Measurements from ENCODE around the gene TMEM72. TPM values are rescaled to one million over a fixed set of nuclear protein-coding genes. Genes with fewer than 3 reads are reported as not detected.

TMEM72 gene
- total and polyA plus RNA-seq, 2 experiments from 2014 or later: not detected

DNA sequence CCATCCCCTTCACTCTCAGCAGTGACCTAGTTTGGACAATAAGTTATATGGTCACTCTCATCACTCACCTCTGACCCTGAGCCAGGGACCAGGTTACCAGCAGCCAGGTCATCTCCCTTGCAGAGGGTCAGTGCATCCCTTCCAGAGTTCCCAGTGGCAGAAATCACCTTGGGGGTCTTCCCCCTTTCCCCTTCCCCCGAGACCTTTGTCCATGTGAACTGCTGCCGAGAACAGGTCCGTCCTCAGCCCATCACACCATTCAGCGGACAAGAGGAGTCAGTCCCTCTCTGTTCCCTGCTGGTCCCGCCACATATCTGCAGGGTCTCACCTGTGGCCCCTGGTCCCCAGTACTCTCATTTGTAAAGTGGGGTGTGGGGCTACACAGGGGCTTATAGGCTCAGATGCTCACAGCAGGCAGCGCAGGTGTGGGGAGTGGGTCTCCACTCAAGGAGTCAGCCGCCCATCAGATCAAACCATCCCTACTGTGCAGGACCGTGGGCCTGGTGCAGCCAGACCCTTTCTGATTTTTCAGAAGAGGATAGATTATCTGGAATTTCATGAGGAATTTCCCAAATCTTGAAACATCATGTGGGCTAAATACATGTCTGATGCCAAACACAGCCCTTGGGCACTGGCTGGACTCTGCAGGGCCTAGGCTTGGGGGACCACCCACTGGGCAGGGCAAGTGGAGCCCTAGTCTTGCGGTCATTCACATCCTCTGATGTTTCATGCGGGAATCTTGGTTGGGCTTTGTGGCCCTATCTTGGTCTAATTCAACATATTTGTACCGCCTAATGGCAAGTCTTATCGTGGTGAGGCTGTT is 61.0 kb downstream of the TMEM72 start:
- Histone ChIP-seq H2AFZ (no peak overlapping the region), H4K20me1 (replicated peaks; ENCODE audit: insufficient read depth) (no peaks in the 10 kb centered on the region), H3K79me2 (replicated peaks; ENCODE audit: insufficient read depth) (no peaks in the 10 kb centered on the region; the same call in 1 of the 2 replicates), H3F3A (replicated peaks; ENCODE audit: low read depth) (no peaks in the 10 kb centered on the region), H3K9me2 (ENCODE audit: insufficient read depth) (no peaks in the 10 kb centered on the region), H3K4me2 (no peak overlapping the region), H3K4me3 (no peak overlapping the region), H3K27ac (ENCODE audit: low read depth) (no peak overlapping the region), H3K36me3 (ENCODE audit: insufficient read depth) (no peaks in the 10 kb centered on the region), H3K4me1 (ENCODE audit: insufficient read depth) (peaks cover 32% of the 10 kb centered on the region), H3K27me3 (ENCODE audit: insufficient read depth) (no peaks in the 10 kb centered on the region)
- TF ChIP-seq POLR2AphosphoS5 (IDR thresholded peaks at IDR 0.05; ENCODE audit: low read depth): no peak
- TF ChIP-seq, protein P1, sequence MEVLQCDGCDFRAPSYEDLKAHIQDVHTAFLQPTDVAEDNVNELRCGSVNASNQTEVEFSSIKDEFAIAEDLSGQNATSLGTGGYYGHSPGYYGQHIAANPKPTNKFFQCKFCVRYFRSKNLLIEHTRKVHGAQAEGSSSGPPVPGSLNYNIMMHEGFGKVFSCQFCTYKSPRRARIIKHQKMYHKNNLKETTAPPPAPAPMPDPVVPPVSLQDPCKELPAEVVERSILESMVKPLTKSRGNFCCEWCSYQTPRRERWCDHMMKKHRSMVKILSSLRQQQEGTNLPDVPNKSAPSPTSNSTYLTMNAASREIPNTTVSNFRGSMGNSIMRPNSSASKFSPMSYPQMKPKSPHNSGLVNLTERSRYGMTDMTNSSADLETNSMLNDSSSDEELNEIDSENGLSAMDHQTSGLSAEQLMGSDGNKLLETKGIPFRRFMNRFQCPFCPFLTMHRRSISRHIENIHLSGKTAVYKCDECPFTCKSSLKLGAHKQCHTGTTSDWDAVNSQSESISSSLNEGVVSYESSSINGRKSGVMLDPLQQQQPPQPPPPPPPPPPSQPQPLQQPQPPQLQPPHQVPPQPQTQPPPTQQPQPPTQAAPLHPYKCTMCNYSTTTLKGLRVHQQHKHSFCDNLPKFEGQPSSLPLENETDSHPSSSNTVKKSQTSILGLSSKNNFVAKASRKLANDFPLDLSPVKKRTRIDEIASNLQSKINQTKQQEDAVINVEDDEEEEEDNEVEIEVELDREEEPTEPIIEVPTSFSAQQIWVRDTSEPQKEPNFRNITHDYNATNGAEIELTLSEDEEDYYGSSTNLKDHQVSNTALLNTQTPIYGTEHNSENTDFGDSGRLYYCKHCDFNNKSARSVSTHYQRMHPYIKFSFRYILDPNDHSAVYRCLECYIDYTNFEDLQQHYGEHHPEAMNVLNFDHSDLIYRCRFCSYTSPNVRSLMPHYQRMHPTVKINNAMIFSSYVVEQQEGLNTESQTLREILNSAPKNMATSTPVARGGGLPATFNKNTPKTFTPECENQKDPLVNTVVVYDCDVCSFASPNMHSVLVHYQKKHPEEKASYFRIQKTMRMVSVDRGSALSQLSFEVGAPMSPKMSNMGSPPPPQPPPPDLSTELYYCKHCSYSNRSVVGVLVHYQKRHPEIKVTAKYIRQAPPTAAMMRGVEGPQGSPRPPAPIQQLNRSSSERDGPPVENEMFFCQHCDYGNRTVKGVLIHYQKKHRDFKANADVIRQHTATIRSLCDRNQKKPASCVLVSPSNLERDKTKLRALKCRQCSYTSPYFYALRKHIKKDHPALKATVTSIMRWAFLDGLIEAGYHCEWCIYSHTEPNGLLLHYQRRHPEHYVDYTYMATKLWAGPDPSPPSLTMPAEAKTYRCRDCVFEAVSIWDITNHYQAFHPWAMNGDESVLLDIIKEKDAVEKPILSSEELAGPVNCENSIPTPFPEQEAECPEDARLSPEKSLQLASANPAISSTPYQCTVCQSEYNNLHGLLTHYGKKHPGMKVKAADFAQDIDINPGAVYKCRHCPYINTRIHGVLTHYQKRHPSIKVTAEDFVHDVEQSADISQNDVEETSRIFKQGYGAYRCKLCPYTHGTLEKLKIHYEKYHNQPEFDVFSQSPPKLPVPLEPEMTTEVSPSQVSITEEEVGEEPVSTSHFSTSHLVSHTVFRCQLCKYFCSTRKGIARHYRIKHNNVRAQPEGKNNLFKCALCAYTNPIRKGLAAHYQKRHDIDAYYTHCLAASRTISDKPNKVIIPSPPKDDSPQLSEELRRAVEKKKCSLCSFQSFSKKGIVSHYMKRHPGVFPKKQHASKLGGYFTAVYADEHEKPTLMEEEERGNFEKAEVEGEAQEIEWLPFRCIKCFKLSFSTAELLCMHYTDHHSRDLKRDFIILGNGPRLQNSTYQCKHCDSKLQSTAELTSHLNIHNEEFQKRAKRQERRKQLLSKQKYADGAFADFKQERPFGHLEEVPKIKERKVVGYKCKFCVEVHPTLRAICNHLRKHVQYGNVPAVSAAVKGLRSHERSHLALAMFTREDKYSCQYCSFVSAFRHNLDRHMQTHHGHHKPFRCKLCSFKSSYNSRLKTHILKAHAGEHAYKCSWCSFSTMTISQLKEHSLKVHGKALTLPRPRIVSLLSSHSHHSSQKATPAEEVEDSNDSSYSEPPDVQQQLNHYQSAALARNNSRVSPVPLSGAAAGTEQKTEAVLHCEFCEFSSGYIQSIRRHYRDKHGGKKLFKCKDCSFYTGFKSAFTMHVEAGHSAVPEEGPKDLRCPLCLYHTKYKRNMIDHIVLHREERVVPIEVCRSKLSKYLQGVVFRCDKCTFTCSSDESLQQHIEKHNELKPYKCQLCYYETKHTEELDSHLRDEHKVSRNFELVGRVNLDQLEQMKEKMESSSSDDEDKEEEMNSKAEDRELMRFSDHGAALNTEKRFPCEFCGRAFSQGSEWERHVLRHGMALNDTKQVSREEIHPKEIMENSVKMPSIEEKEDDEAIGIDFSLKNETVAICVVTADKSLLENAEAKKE (CRISPR knock-in tag; IDR thresholded peaks at IDR 0.05): no peak
- TF ChIP-seq ZNF114 (CRISPR knock-in tag; IDR thresholded peaks at IDR 0.05): no peak
- no peak for TF ChIP-seq JUNB (IDR thresholded peaks at IDR 0.05; ENCODE audit: unreplicated experiment)
- TF ChIP-seq CREB1 (CRISPR knock-in tag; IDR thresholded peaks at IDR 0.05; ENCODE audit: low read depth): no peak
- no peak for TF ChIP-seq STAT1 (IDR thresholded peaks at IDR 0.05; ENCODE audit: unreplicated experiment)
- no peak for TF ChIP-seq EZH2 (IDR thresholded peaks at IDR 0.05; ENCODE audit: low read depth, unreplicated experiment)
- TF ChIP-seq, protein P2, sequence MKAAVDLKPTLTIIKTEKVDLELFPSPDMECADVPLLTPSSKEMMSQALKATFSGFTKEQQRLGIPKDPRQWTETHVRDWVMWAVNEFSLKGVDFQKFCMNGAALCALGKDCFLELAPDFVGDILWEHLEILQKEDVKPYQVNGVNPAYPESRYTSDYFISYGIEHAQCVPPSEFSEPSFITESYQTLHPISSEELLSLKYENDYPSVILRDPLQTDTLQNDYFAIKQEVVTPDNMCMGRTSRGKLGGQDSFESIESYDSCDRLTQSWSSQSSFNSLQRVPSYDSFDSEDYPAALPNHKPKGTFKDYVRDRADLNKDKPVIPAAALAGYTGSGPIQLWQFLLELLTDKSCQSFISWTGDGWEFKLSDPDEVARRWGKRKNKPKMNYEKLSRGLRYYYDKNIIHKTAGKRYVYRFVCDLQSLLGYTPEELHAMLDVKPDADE (IDR thresholded peaks at IDR 0.05): no peak
- TF ChIP-seq, protein P3, sequence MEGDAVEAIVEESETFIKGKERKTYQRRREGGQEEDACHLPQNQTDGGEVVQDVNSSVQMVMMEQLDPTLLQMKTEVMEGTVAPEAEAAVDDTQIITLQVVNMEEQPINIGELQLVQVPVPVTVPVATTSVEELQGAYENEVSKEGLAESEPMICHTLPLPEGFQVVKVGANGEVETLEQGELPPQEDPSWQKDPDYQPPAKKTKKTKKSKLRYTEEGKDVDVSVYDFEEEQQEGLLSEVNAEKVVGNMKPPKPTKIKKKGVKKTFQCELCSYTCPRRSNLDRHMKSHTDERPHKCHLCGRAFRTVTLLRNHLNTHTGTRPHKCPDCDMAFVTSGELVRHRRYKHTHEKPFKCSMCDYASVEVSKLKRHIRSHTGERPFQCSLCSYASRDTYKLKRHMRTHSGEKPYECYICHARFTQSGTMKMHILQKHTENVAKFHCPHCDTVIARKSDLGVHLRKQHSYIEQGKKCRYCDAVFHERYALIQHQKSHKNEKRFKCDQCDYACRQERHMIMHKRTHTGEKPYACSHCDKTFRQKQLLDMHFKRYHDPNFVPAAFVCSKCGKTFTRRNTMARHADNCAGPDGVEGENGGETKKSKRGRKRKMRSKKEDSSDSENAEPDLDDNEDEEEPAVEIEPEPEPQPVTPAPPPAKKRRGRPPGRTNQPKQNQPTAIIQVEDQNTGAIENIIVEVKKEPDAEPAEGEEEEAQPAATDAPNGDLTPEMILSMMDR (conservative IDR thresholded peaks at IDR 0.05; ENCODE audit: low read depth in 2 of 2): no peak
- no peak for TF ChIP-seq ZNF331 (CRISPR knock-in tag; IDR thresholded peaks at IDR 0.05; ENCODE audit: low read depth)
- no peak for TF ChIP-seq NANOG (IDR thresholded peaks at IDR 0.05; ENCODE audit: borderline replicate concordance)
- TF ChIP-seq, protein P4, sequence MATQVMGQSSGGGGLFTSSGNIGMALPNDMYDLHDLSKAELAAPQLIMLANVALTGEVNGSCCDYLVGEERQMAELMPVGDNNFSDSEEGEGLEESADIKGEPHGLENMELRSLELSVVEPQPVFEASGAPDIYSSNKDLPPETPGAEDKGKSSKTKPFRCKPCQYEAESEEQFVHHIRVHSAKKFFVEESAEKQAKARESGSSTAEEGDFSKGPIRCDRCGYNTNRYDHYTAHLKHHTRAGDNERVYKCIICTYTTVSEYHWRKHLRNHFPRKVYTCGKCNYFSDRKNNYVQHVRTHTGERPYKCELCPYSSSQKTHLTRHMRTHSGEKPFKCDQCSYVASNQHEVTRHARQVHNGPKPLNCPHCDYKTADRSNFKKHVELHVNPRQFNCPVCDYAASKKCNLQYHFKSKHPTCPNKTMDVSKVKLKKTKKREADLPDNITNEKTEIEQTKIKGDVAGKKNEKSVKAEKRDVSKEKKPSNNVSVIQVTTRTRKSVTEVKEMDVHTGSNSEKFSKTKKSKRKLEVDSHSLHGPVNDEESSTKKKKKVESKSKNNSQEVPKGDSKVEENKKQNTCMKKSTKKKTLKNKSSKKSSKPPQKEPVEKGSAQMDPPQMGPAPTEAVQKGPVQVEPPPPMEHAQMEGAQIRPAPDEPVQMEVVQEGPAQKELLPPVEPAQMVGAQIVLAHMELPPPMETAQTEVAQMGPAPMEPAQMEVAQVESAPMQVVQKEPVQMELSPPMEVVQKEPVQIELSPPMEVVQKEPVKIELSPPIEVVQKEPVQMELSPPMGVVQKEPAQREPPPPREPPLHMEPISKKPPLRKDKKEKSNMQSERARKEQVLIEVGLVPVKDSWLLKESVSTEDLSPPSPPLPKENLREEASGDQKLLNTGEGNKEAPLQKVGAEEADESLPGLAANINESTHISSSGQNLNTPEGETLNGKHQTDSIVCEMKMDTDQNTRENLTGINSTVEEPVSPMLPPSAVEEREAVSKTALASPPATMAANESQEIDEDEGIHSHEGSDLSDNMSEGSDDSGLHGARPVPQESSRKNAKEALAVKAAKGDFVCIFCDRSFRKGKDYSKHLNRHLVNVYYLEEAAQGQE (IDR thresholded peaks at IDR 0.05; ENCODE audit: unreplicated experiment): no peak
- TF ChIP-seq EZH2phosphoT487 (IDR thresholded peaks at IDR 0.05; ENCODE audit: unreplicated experiment): no peak
- no peak overlapping the region for H3K4me3 Mint-ChIP-seq
- H3K27me3 Mint-ChIP-seq (ENCODE audit: insufficient read depth, low read depth, poor library complexity): peaks cover 16% of the 10 kb centered on the region
- H3K4me1 Mint-ChIP-seq: peaks cover 44% of the 10 kb centered on the region
- peaks cover 19% of the 10 kb centered on the region for H3K36me3 Mint-ChIP-seq (ENCODE audit: low read depth)
- H3K9me3 Mint-ChIP-seq: no peaks in the 10 kb centered on the region
- ATAC-seq (no peak), DNase-seq (ENCODE audit: low spot score) (no peak)
- H3K27ac Mint-ChIP-seq: no peak overlapping the region

Measured in GM23338 (cell line).